K562 (cell line): ENCODE results near the gene FLT1. TPM values are rescaled to one million over a fixed set of nuclear protein-coding genes. Genes with fewer than 3 reads are reported as not detected.
A peak's percentile ranks its signal among the peaks of the same experiment; 100 is the strongest.

Experiments used
- CEBPZ ChIP-seq: fragments of 150-350 bp; IDR thresholded peaks from 2 replicates; pipeline ENCODE4 v1.6.1; 2014; ENCODE audit warnings: low read depth, mild to moderate bottlenecking, low read length, borderline replicate concordance
- DACH1 ChIP-seq: fragments of 450-650 bp; IDR thresholded peaks from 2 replicates; pipeline ENCODE4 v1.6.1; 2018; ENCODE audit not compliant: partially characterized antibody
- DMBX1 ChIP-seq: fragments of 250-450 bp; sonication (Bioruptor Pico); IDR thresholded peaks from 2 replicates; pipeline ENCODE4 v1.8.0; 2022; ENCODE audit warnings: inconsistent platforms, mild to moderate bottlenecking, moderate library complexity, borderline replicate concordance
- E2F6 ChIP-seq, 2 experiments: IDR thresholded peaks; 2 replicates each; pipeline ENCODE4 v1.6.1; 2011; ENCODE audit warnings: borderline replicate concordance in 1 of 2, control low read depth in 1 of 2, low read depth in 1 of 2, low read length in 1 of 2, mild to moderate bottlenecking in 1 of 2, mixed read lengths in 1 of 2, moderate library complexity in 1 of 2; ENCODE audit not compliant: insufficient read depth in 1 of 2, insufficient read length in 1 of 2, poor library complexity in 1 of 2, severe bottlenecking in 1 of 2; ENCODE audit errors: extremely low read depth in 1 of 2
- HNRNPLL ChIP-seq: fragments of 200-400 bp; formaldehyde crosslinking; IDR thresholded peaks from 2 replicates; pipeline ENCODE4 v1.6.1; 2017; ENCODE audit warnings: low read length, low read depth, mild to moderate bottlenecking; ENCODE audit not compliant: poor library complexity, severe bottlenecking
- PHF8 ChIP-seq: fragments of 200-600 bp; sonication (generic); IDR thresholded peaks from 2 replicates; pipeline ENCODE4 v1.6.1; 2012; ENCODE audit warnings: mixed run types, mild to moderate bottlenecking, inconsistent platforms, low read length, moderate library complexity, borderline replicate concordance
- TAL1 ChIP-seq: fragments of 450-650 bp; IDR thresholded peaks from 2 replicates; pipeline ENCODE4 v1.6.1; 2016; ENCODE audit warnings: mild to moderate bottlenecking
- VEZF1 ChIP-seq: fragments of 200-800 bp; sonication (Bioruptor generic); IDR thresholded peaks from 2 replicates; pipeline ENCODE4 v1.6.1; 2017; ENCODE audit warnings: missing genetic modification characterization, missing compliant biosample characterization
- ZBED1 ChIP-seq: IDR thresholded peaks from 2 replicates; pipeline ENCODE4 v1.6.1; 2014
- ZNF146 ChIP-seq: IDR thresholded peaks from one replicate; pipeline ENCODE4 v1.6.1; 2018; ENCODE audit warnings: missing compliant biosample characterization; ENCODE audit not compliant: unreplicated experiment
- ZNF311 ChIP-seq: fragments of 250-450 bp; sonication (Bioruptor Pico); IDR thresholded peaks from 2 replicates; pipeline ENCODE4 v1.4.0; 2020; ENCODE audit warnings: mild to moderate bottlenecking, moderate library complexity
- ZNF655 ChIP-seq: fragments of 250-450 bp; sonication (Bioruptor Pico); IDR thresholded peaks from 2 replicates; pipeline ENCODE4 v1.5.0; 2021
- ZNF764 ChIP-seq: fragments of 250-450 bp; sonication (Bioruptor Pico); IDR thresholded peaks from 2 replicates; pipeline ENCODE4 v1.4.0; 2020; ENCODE audit warnings: low read depth, mild to moderate bottlenecking, moderate library complexity
- polyA plus RNA-seq, 8 experiments: library from polyadenylated mRNA; depleted of rRNA in 4 of 8; stranded (reverse) in 5 of 8; unstranded in 3 of 8; fragments of >200 nt; fragmentation: Nextera tagmentation in 2 of 8; fragmentation: Illumina TruSeq in 1 of 8; extraction: Ambion mirVana in 2 of 8; extraction: Trizol in 1 of 8; gene quantifications; 2 replicates each; pipeline versions ENCODE4 v1.2.1 to v1.2.3, GENCODE V29; 2011 to 2014; ENCODE audit warnings: inconsistent platforms in 1 of 8, missing spikeins in 1 of 8
- total RNA-seq, 7 experiments: library from RNA; depleted of rRNA in 6 of 7; stranded (reverse); fragments of >200 nt in 6 of 7; fragmentation: Illumina TruSeq in 2 of 7; extraction: Trizol in 2 of 7; gene quantifications; 2 replicates each; pipeline versions ENCODE4 v1.2.1 to v1.2.3, GENCODE V29; 2011 to 2021; ENCODE audit warnings: low replicate concordance in 1 of 7

The FLT1 gene
- total and polyA plus RNA-seq, 9 of the 15 experiments (the other 6 are each of a cell fraction or from before 2014, with no cell fraction given): 0.01 to 2.0 (median 0.22) TPM

- TF ChIP-seq E2F6 (IDR thresholded peaks at IDR 0.05; ENCODE audit: borderline replicate concordance in 1 of 2, extremely low read depth in 1 of 2, insufficient read depth in 1 of 2, insufficient read length in 1 of 2, low read depth in 1 of 2, low read length in 1 of 2, poor library complexity in 1 of 2, severe bottlenecking in 1 of 2) (no peak), ZNF655 (CRISPR knock-in tag) (no peak), CEBPZ (no peak), DMBX1 (CRISPR knock-in tag) (no peak), ZNF311 (CRISPR knock-in tag) (no peak), ZNF764 (no peak), VEZF1 (CRISPR knock-in tag) (no peak), HNRNPLL (no peak), PHF8 (no peak), TAL1 (peak; percentile 90), DACH1 (no peak), ZBED1 (no peak), ZNF146 (CRISPR knock-in tag) (no peak)
These were observed 44.0 kb upstream of the FLT1 start (continued) for GRCh38 chr13:28538932-28539331.
